B cell (primary cell): ENCODE data around the gene IQCF6.
"Not testable (repeated sequence)": the region's sequence is repeated elsewhere in the genome, so short reads cannot be mapped to it uniquely, and the experiment has no call there.

Experiments used
- EZH2 ChIP-seq: IDR thresholded peaks from 2 replicates; pipeline ENCODE4 v1.6.1; 2012; ENCODE audit warnings: borderline replicate concordance, low read depth, mild to moderate bottlenecking, moderate library complexity, low read length; ENCODE audit not compliant: insufficient read depth, poor library complexity, severe bottlenecking
- TF ChIP-seq, protein P1 (sequence below): fragments of 200-600 bp; IDR thresholded peaks from one replicate; pipeline ENCODE4 v1.8.0; 2022; ENCODE audit warnings: antibody characterized with exemption, mild to moderate bottlenecking

GRCh38 chr3:51753763-51754750, 25.0 kb downstream of the IQCF6 start:
- TF ChIP-seq, protein P1, sequence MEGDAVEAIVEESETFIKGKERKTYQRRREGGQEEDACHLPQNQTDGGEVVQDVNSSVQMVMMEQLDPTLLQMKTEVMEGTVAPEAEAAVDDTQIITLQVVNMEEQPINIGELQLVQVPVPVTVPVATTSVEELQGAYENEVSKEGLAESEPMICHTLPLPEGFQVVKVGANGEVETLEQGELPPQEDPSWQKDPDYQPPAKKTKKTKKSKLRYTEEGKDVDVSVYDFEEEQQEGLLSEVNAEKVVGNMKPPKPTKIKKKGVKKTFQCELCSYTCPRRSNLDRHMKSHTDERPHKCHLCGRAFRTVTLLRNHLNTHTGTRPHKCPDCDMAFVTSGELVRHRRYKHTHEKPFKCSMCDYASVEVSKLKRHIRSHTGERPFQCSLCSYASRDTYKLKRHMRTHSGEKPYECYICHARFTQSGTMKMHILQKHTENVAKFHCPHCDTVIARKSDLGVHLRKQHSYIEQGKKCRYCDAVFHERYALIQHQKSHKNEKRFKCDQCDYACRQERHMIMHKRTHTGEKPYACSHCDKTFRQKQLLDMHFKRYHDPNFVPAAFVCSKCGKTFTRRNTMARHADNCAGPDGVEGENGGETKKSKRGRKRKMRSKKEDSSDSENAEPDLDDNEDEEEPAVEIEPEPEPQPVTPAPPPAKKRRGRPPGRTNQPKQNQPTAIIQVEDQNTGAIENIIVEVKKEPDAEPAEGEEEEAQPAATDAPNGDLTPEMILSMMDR = not testable (repeated sequence)
- TF ChIP-seq EZH2 = not testable (repeated sequence)
